Ovary (tissue), 9 donors: ENCODE measurements around the gene CDK10. TPM values are rescaled to one million over a fixed set of nuclear protein-coding genes. Genes with fewer than 3 reads are reported as not detected.

Experiments
- DNase-seq, 5 donors: peaks; one replicate each; pipeline ENCODE4 v3.0.0-alpha.2; 2019 to 2020
- H3K27ac ChIP-seq, 2 donors: fragments of 200-600 bp; one replicate each; pipeline versions ENCODE4 v1.5.1 to v1.8.0; 2019 to 2022
- H3K27me3 ChIP-seq: fragments of 200-600 bp; one replicate; pipeline ENCODE4 v1.8.0; 2022
- H3K36me3 ChIP-seq: fragments of 200-600 bp; sonication (generic); one replicate; pipeline ENCODE4 v1.5.1; 2019
- H3K4me1 ChIP-seq: one replicate; pipeline ENCODE4 v1.8.1; 2013; ENCODE audit warnings: mild to moderate bottlenecking, moderate library complexity; ENCODE audit not compliant: insufficient read depth
- H3K4me3 ChIP-seq: fragments of 200-600 bp; sonication (generic); one replicate; pipeline ENCODE4 v1.5.1; 2017
- H3K9me3 ChIP-seq, 2 donors: fragments of 200-600 bp in 1 of 2; sonication (generic) in 1 of 2; one replicate each; pipeline versions ENCODE4 v1.5.1 to v1.8.1; 2013 to 2019; ENCODE audit warnings: mild to moderate bottlenecking in 1 of 2, moderate library complexity in 1 of 2
- CTCF ChIP-seq, 3 donors: fragments of 450-650 bp in 2 of 3; fragments of 200-600 bp in 1 of 3; IDR thresholded peaks; one replicate each; pipeline versions ENCODE4 v1.5.1 to v1.8.0; 2016 to 2022; ENCODE audit warnings: antibody characterized with exemption in 3 of 3, mild to moderate bottlenecking in 1 of 3
- EP300 ChIP-seq: sonication (generic); formaldehyde crosslinking; IDR thresholded peaks from one replicate; pipeline ENCODE4 v1.6.1; 2017; ENCODE audit warnings: antibody characterized with exemption
- POLR2A ChIP-seq: fragments of 450-650 bp; IDR thresholded peaks from one replicate; pipeline ENCODE4 v1.6.1; 2017; ENCODE audit warnings: antibody characterized with exemption, mild to moderate bottlenecking, moderate library complexity
- WGBS, 3 donors: extraction: QIAGEN DNeasy Blood & Tissue Kit in 1 of 3; methylation state at CpG; one replicate each; pipeline versions ENCODE4 v1.1.5 to v1.1.7; 2013 to 2017; 5-methylcytosine and 5-hydroxymethylcytosine counted together
- intact Hi-C, 4 donors: fragments of 100-400 bp; cut with DNase I; formaldehyde crosslinking; loops; one replicate each; pipeline versions ENCODE4 v1.11.0 to v1.15.1; 2022 to 2023
- polyA plus RNA-seq, 2 donors: library from polyadenylated mRNA; stranded (reverse); fragments of 200-250 nt in 1 of 2; fragments of 350-450 nt in 1 of 2; fragmentation: Illumina TruSeq in 1 of 2; extraction: RNeasy Lipid Tissue Mini Kit (QIAGEN cat#74804) in 1 of 2; gene quantifications; one replicate each; pipeline ENCODE4 v1.2.3, GENCODE V29; 2013 to 2014
- total RNA-seq, 7 donors: library from RNA; depleted of rRNA in 2 of 7; stranded (reverse); fragments of >200 nt in 2 of 7; fragmentation: NEBNext Ultra II Directional in 3 of 7; extraction: Animal tissue kit (Norgen Biotek cat#: 25700) in 3 of 7; gene quantifications; one replicate each; pipeline versions ENCODE4 v1.1.0 to v1.2.4, GENCODE V29; 2016 to 2023
- donor health status: DM: no; HTN: no; CAD: no; lungs with moderate emphysema.
- donor health status: DM: no; HTN: no; CAD: no.
- donor health status: Bipolar disorder and iron deficiency.
- donor health status: DM: yes; HTN: yes; CAD: no.
- donor health status: DM: no; HTN: no; CAD: no.
- donor health status: DM: yes; HTN: yes; CAD: no.

The CDK10 gene
- total and polyA plus RNA-seq, 9 donors, result 16.9 to 62.1 (median 51.9) TPM

- Histone ChIP-seq H3K4me3 (no peak overlapping the region), H3K27ac (no peak overlapping the region), H3K36me3 (no peaks in the 10 kb centered on the region), H3K27me3 (no peaks in the 10 kb centered on the region), H3K4me1 (peaks cover 3% of the 10 kb centered on the region), H3K9me3 (no peaks in the 10 kb centered on the region)
- intact Hi-C loops, result loop anchor here in 3 of 4 donors (5.0 to 10.0 kb wide), 3 partner anchors 85 to 152 kb away; no protein-coding TSS in a partner anchor
- DNase-seq, result peak in 1 of 5 donors; percentile 8
- TF ChIP-seq CTCF (IDR thresholded peaks at IDR 0.05), result no peak
- TF ChIP-seq POLR2A, result no peak
- TF ChIP-seq EP300, result no peak
- WGBS, 3 donors, result 76 to 86% (median 82%) methylated on average over 19 of the region's 19 CpGs
Observed at GRCh38 chr16:89709716-89710432, 23.4 kb downstream of the CDK10 start.

- peak in 2 of 5 donors; percentile 12 to 38 for DNase-seq
- H3K9me3 ChIP-seq, result no peaks in the 10 kb centered on the region
- intact Hi-C loops, result no loop called here
Observed at GRCh38 chr16:89710709-89711564, 24.4 kb downstream of the CDK10 start.

GRCh38 chr16:89711601-89712273 is 25.2 kb downstream of the CDK10 start:
- H3K27ac ChIP-seq, result no peak overlapping the region
- DNase-seq, result peak; percentile 35 to 78 (median 67)
- WGBS, 3 donors, result 1 to 4% (median 4%) methylated on average over 33 to 48 of the region's 48 CpGs

More at GRCh38 chr16:89710709-89711564, 24.4 kb downstream of the CDK10 start:
- no peak for TF ChIP-seq CTCF (IDR thresholded peaks at IDR 0.05)
- TF ChIP-seq POLR2A, result no peak
- TF ChIP-seq EP300, result no peak
- H3K36me3 ChIP-seq, result no peaks in the 10 kb centered on the region
- H3K4me1 ChIP-seq, result peaks cover 3% of the 10 kb centered on the region
- H3K4me3 ChIP-seq, result no peak overlapping the region
- WGBS, 3 donors, result 77 to 85% (median 81%) methylated on average over 41 to 63 of the region's 63 CpGs
- no peaks in the 10 kb centered on the region for H3K27me3 ChIP-seq
- H3K27ac ChIP-seq, result no peak overlapping the region

More at GRCh38 chr16:89711601-89712273, 25.2 kb downstream of the CDK10 start:
- TF ChIP-seq EP300 (no peak), CTCF (IDR thresholded peaks at IDR 0.05) (no peak), POLR2A (no peak)
- no peaks in the 10 kb centered on the region for H3K9me3 ChIP-seq
- H3K4me3 ChIP-seq, result no peak overlapping the region
- intact Hi-C loops, result no loop called here
- no peaks in the 10 kb centered on the region for H3K36me3 ChIP-seq
- no peaks in the 10 kb centered on the region for H3K27me3 ChIP-seq
- peaks cover 1% of the 10 kb centered on the region for H3K4me1 ChIP-seq
